ENCODE measurements around the gene ZYG11B.
"Not testable (repeated sequence)": the region's sequence is repeated elsewhere in the genome, so short reads cannot be mapped to it uniquely, and the experiment has no call there.

Gene ZYG11B

GRCh38 chr1:52820830-52821229 is 94.6 kb downstream of the ZYG11B start:
- H3K27me3 ChIP-seq (ENCODE audit: control insufficient read depth in 3 of 3, insufficient read depth in 3 of 3, low read depth in 1 of 3, low read length in 3 of 3); H2BK15ac ChIP-seq (ENCODE audit: low read length); H3K18ac ChIP-seq (ENCODE audit: low read length); H3K4me3 ChIP-seq (ENCODE audit: low read length in 2 of 2); H3K9me3 ChIP-seq (replicated peaks in 1 of 2; ENCODE audit: control insufficient read depth in 2 of 2, insufficient read depth in 1 of 2, low read depth in 1 of 2, low read length in 2 of 2); H2AK5ac ChIP-seq (ENCODE audit: low read depth, low read length); H4K8ac ChIP-seq (ENCODE audit: low read depth, low read length); H3K79me1 ChIP-seq (ENCODE audit: low read depth, low read length); H3K14ac ChIP-seq (ENCODE audit: low read length); H2AFZ ChIP-seq (ENCODE audit: low read length); H3K23ac ChIP-seq (ENCODE audit: low read depth, low read length, poor library complexity); H2BK5ac ChIP-seq (ENCODE audit: low read length); H2BK12ac ChIP-seq (ENCODE audit: low read length); H3K4me1 ChIP-seq (ENCODE audit: control insufficient read depth in 2 of 2, insufficient read depth in 1 of 2, low read depth in 1 of 2, low read length in 2 of 2); H3K9ac ChIP-seq (ENCODE audit: low read depth, low read length, poor library complexity); H2BK120ac ChIP-seq (ENCODE audit: low read depth, low read length); H3K27ac ChIP-seq (replicated peaks; ENCODE audit: low read length); H3K4me2 ChIP-seq (ENCODE audit: insufficient read depth, low read length, poor library complexity, severe bottlenecking); H3K4ac ChIP-seq (ENCODE audit: low read length); H4K91ac ChIP-seq (ENCODE audit: low read depth, low read length, poor library complexity); DNase-seq (ENCODE audit: low spot score): not testable (repeated sequence)
- WGBS, 2 donors (ENCODE audit: extremely low coverage in 2 of 2, insufficient read length in 2 of 2, insufficient replicate concordance in 1 of 2) = no CpG with 5 or more reads among the region's 5 CpGs
- H3K36me3 ChIP-seq (replicated peaks in 1 of 2; ENCODE audit: control insufficient read depth in 2 of 2, insufficient read depth in 2 of 2, low read length in 2 of 2) = peaks cover 5 to 65% of the 10 kb centered on the region in 2 donors

GRCh38 chr1:52825868-52826267 is 99.6 kb downstream of the ZYG11B start:
- no peak overlapping the region for H2BK15ac ChIP-seq (ENCODE audit: low read length)
- H3K9ac ChIP-seq (ENCODE audit: low read depth, low read length, poor library complexity) = no peak overlapping the region
- no peak overlapping the region for H3K14ac ChIP-seq (ENCODE audit: low read length)
- no peak overlapping the region for H3K27ac ChIP-seq (replicated peaks; ENCODE audit: low read length)
- no peaks in the 10 kb centered on the region for H3K27me3 ChIP-seq (ENCODE audit: control insufficient read depth in 3 of 3, insufficient read depth in 3 of 3, low read depth in 1 of 3, low read length in 3 of 3)
- no peak overlapping the region for H3K18ac ChIP-seq (ENCODE audit: low read length)
- no peaks in the 10 kb centered on the region for H3K4me1 ChIP-seq (ENCODE audit: control insufficient read depth in 2 of 2, insufficient read depth in 1 of 2, low read depth in 1 of 2, low read length in 2 of 2)
- no peak overlapping the region for H3K4ac ChIP-seq (ENCODE audit: low read length)
- no peak overlapping the region for H4K91ac ChIP-seq (ENCODE audit: low read depth, low read length, poor library complexity)
- no peak overlapping the region for H2AK5ac ChIP-seq (ENCODE audit: low read depth, low read length)
- no peaks in the 10 kb centered on the region for H3K79me1 ChIP-seq (ENCODE audit: low read depth, low read length)
- no peak overlapping the region for H3K4me2 ChIP-seq (ENCODE audit: insufficient read depth, low read length, poor library complexity, severe bottlenecking)
- peaks cover 0 to 25% of the 10 kb centered on the region in 2 donors for H3K36me3 ChIP-seq (replicated peaks in 1 of 2; ENCODE audit: control insufficient read depth in 2 of 2, insufficient read depth in 2 of 2, low read length in 2 of 2)
- H2BK120ac ChIP-seq (ENCODE audit: low read depth, low read length) = no peak overlapping the region
- no peak overlapping the region for H2BK12ac ChIP-seq (ENCODE audit: low read length)
- H3K4me3 ChIP-seq (ENCODE audit: low read length in 2 of 2) = no peak overlapping the region
- no peak overlapping the region for H4K8ac ChIP-seq (ENCODE audit: low read depth, low read length)
- DNase-seq (ENCODE audit: low spot score) = no peak
- H2AFZ ChIP-seq (ENCODE audit: low read length) = no peak overlapping the region
- no peak overlapping the region for H3K23ac ChIP-seq (ENCODE audit: low read depth, low read length, poor library complexity)
- H3K9me3 ChIP-seq (replicated peaks in 1 of 2; ENCODE audit: control insufficient read depth in 2 of 2, insufficient read depth in 1 of 2, low read depth in 1 of 2, low read length in 2 of 2) = no peaks in the 10 kb centered on the region
- WGBS, 2 donors (ENCODE audit: extremely low coverage in 2 of 2, insufficient read length in 2 of 2, insufficient replicate concordance in 1 of 2) = no CpG with 5 or more reads among the region's 1 CpG
- H2BK5ac ChIP-seq (ENCODE audit: low read length) = no peak overlapping the region

GRCh38 chr1:52834798-52835197 is 108.5 kb downstream of the ZYG11B start:
- Histone ChIP-seq H2BK5ac (ENCODE audit: low read length) (no peak overlapping the region), H3K36me3 (replicated peaks in 1 of 2; ENCODE audit: control insufficient read depth in 2 of 2, insufficient read depth in 2 of 2, low read length in 2 of 2) (no peaks in the 10 kb centered on the region), H3K79me1 (ENCODE audit: low read depth, low read length) (no peaks in the 10 kb centered on the region), H2BK120ac (ENCODE audit: low read depth, low read length) (no peak overlapping the region), H3K27ac (replicated peaks; ENCODE audit: low read length) (no peak overlapping the region), H2AFZ (ENCODE audit: low read length) (no peak overlapping the region), H3K23ac (ENCODE audit: low read depth, low read length, poor library complexity) (no peak overlapping the region), H2BK12ac (ENCODE audit: low read length) (no peak overlapping the region), H3K9me3 (replicated peaks in 1 of 2; ENCODE audit: control insufficient read depth in 2 of 2, insufficient read depth in 1 of 2, low read depth in 1 of 2, low read length in 2 of 2) (no peaks in the 10 kb centered on the region), H3K27me3 (ENCODE audit: control insufficient read depth in 3 of 3, insufficient read depth in 3 of 3, low read depth in 1 of 3, low read length in 3 of 3) (peaks cover 0 to 5% (median 0%) of the 10 kb centered on the region in 3 experiments), H2BK15ac (ENCODE audit: low read length) (no peak overlapping the region), H3K9ac (ENCODE audit: low read depth, low read length, poor library complexity) (no peak overlapping the region), H4K8ac (ENCODE audit: low read depth, low read length) (no peak overlapping the region), H2AK5ac (ENCODE audit: low read depth, low read length) (no peak overlapping the region), H3K4me3 (ENCODE audit: low read length in 2 of 2) (no peak overlapping the region), H3K4ac (ENCODE audit: low read length) (no peak overlapping the region), H3K14ac (ENCODE audit: low read length) (no peak overlapping the region), H4K91ac (ENCODE audit: low read depth, low read length, poor library complexity) (no peak overlapping the region), H3K4me1 (ENCODE audit: control insufficient read depth in 2 of 2, insufficient read depth in 1 of 2, low read depth in 1 of 2, low read length in 2 of 2) (no peaks in the 10 kb centered on the region), H3K4me2 (ENCODE audit: insufficient read depth, low read length, poor library complexity, severe bottlenecking) (no peak overlapping the region), H3K18ac (ENCODE audit: low read length) (no peak overlapping the region)
- DNase-seq (ENCODE audit: low spot score) = no peak
- no CpG with 5 or more reads among the region's 3 CpGs for WGBS, 2 donors (ENCODE audit: extremely low coverage in 2 of 2, insufficient read length in 2 of 2, insufficient replicate concordance in 1 of 2)

GRCh38 chr1:52836035-52836434 is 109.8 kb downstream of the ZYG11B start:
- H3K4me1 ChIP-seq (ENCODE audit: control insufficient read depth in 2 of 2, insufficient read depth in 1 of 2, low read depth in 1 of 2, low read length in 2 of 2) = no peaks in the 10 kb centered on the region
- no peak overlapping the region for H2AK5ac ChIP-seq (ENCODE audit: low read depth, low read length)
- H4K91ac ChIP-seq (ENCODE audit: low read depth, low read length, poor library complexity) = no peak overlapping the region
- WGBS, 2 donors (ENCODE audit: extremely low coverage in 2 of 2, insufficient read length in 2 of 2, insufficient replicate concordance in 1 of 2) = no CpG with 5 or more reads among the region's 3 CpGs
- H3K27me3 ChIP-seq (ENCODE audit: control insufficient read depth in 3 of 3, insufficient read depth in 3 of 3, low read depth in 1 of 3, low read length in 3 of 3) = peaks cover 0 to 14% (median 0%) of the 10 kb centered on the region in 3 experiments
- H3K36me3 ChIP-seq (replicated peaks in 1 of 2; ENCODE audit: control insufficient read depth in 2 of 2, insufficient read depth in 2 of 2, low read length in 2 of 2) = no peaks in the 10 kb centered on the region
- no peak overlapping the region for H3K4me2 ChIP-seq (ENCODE audit: insufficient read depth, low read length, poor library complexity, severe bottlenecking)
- H3K4ac ChIP-seq (ENCODE audit: low read length) = no peak overlapping the region
- no peak overlapping the region for H3K23ac ChIP-seq (ENCODE audit: low read depth, low read length, poor library complexity)
- DNase-seq (ENCODE audit: low spot score) = no peak
- no peak overlapping the region for H3K4me3 ChIP-seq (ENCODE audit: low read length in 2 of 2)
- no peak overlapping the region for H3K18ac ChIP-seq (ENCODE audit: low read length)
- H4K8ac ChIP-seq (ENCODE audit: low read depth, low read length) = no peak overlapping the region
- no peak overlapping the region for H2AFZ ChIP-seq (ENCODE audit: low read length)
- no peak overlapping the region for H2BK12ac ChIP-seq (ENCODE audit: low read length)
- no peaks in the 10 kb centered on the region for H3K9me3 ChIP-seq (replicated peaks in 1 of 2; ENCODE audit: control insufficient read depth in 2 of 2, insufficient read depth in 1 of 2, low read depth in 1 of 2, low read length in 2 of 2)
- H2BK120ac ChIP-seq (ENCODE audit: low read depth, low read length) = no peak overlapping the region
- H3K27ac ChIP-seq (replicated peaks; ENCODE audit: low read length) = no peak overlapping the region
- H2BK15ac ChIP-seq (ENCODE audit: low read length) = no peak overlapping the region
- no peak overlapping the region for H3K9ac ChIP-seq (ENCODE audit: low read depth, low read length, poor library complexity)
- no peak overlapping the region for H2BK5ac ChIP-seq (ENCODE audit: low read length)
- no peak overlapping the region for H3K14ac ChIP-seq (ENCODE audit: low read length)
- H3K79me1 ChIP-seq (ENCODE audit: low read depth, low read length) = no peaks in the 10 kb centered on the region
